Caco-2 (cell line): ENCODE results near the gene CFAP68. TPM values are rescaled to one million over a fixed set of nuclear protein-coding genes. Genes with fewer than 3 reads are reported as not detected.

Experiments
- BruUV-seq: library from RNA; stranded (reverse); fragments of 400-500 nt; replicated peaks from 2 replicates; lab custom pipeline; 2021; lab: Mats Ljungman, UMichigan
- CTCF ChIA-PET: fragments of 300-600 bp; sonication (Branson Sonifier 250); formaldehyde crosslinking; loops from one replicate; lab custom pipeline; 2022; ENCODE audit warnings: antibody characterized with exemption; lab: Charles Lee
- POLR2A ChIA-PET: fragments of 300-600 bp; sonication (Branson Sonifier 250); formaldehyde crosslinking; loops from one replicate; lab custom pipeline; 2022; ENCODE audit warnings: antibody characterized with exemption; lab: Charles Lee
- DNase-seq, 2 experiments: peaks; one replicate each; pipeline versions ENCODE4 v3.0.0 to v3.0.0-alpha.2; 2020 to 2022
- H3K27me3 ChIP-seq: replicated peaks from 2 replicates; pipeline ENCODE4 v1.6.0; 2011; ENCODE audit warnings: low read length; ENCODE audit not compliant: control insufficient read depth, insufficient read depth
- H3K36me3 ChIP-seq: 2 replicates; pipeline ENCODE4 v1.5.1; 2011; ENCODE audit warnings: low read length; ENCODE audit not compliant: control insufficient read depth, insufficient read depth
- H3K4me1 ChIP-seq: fragments of 250-450 bp; sonication (Bioruptor Pico); 2 replicates; pipeline ENCODE4 v1.5.1; 2020; ENCODE audit warnings: mild to moderate bottlenecking
- H3K4me3 ChIP-seq: 2 replicates; pipeline ENCODE4 v1.5.1; 2011; ENCODE audit warnings: low read depth, mild to moderate bottlenecking, control low read depth, low read length
- H3K9me3 ChIP-seq: fragments of 250-450 bp; sonication (Bioruptor Pico); 2 replicates; pipeline ENCODE4 v1.5.1; 2020; ENCODE audit warnings: mild to moderate bottlenecking, moderate library complexity
- H3K27ac Mint-ChIP-seq: one replicate; pipeline ENCODE4 v1.8.0; 2022; ENCODE audit warnings: mixed read lengths; ENCODE audit not compliant: unreplicated experiment
- H3K27me3 Mint-ChIP-seq: one replicate; pipeline ENCODE4 v1.8.0; 2022; ENCODE audit warnings: mixed read lengths; ENCODE audit not compliant: insufficient read depth, unreplicated experiment
- H3K36me3 Mint-ChIP-seq: one replicate; pipeline ENCODE4 v1.8.0; 2022; ENCODE audit warnings: mild to moderate bottlenecking, mixed read lengths; ENCODE audit not compliant: insufficient read depth, unreplicated experiment
- H3K4me1 Mint-ChIP-seq: one replicate; pipeline ENCODE4 v1.8.0; 2022; ENCODE audit warnings: low read depth, mixed read lengths; ENCODE audit not compliant: unreplicated experiment
- H3K4me3 Mint-ChIP-seq: one replicate; pipeline ENCODE4 v1.8.0; 2022; ENCODE audit warnings: mild to moderate bottlenecking, moderate library complexity, mixed read lengths; ENCODE audit not compliant: unreplicated experiment
- H3K9me3 Mint-ChIP-seq: one replicate; pipeline ENCODE4 v1.8.0; 2022; ENCODE audit warnings: mixed read lengths; ENCODE audit not compliant: unreplicated experiment
- CTCF ChIP-seq, 2 experiments: fragments of 200-600 bp in 1 of 2; IDR thresholded peaks; 1 replicate in 1 of 2; 2 replicates in 1 of 2; pipeline versions ENCODE4 v1.5.1 to v1.8.0; 2011 to 2022; ENCODE audit warnings: antibody characterized with exemption in 1 of 2, control low read depth in 1 of 2, inconsistent platforms in 1 of 2, low read depth in 1 of 2, low read length in 1 of 2, mild to moderate bottlenecking in 1 of 2, moderate library complexity in 1 of 2; ENCODE audit not compliant: insufficient read depth in 1 of 2, severe bottlenecking in 1 of 2, unreplicated experiment in 1 of 2
- intact Hi-C: fragments of 100-400 bp; cut with micrococcal nuclease; formaldehyde crosslinking; loops from one replicate; pipeline ENCODE4 v1.10.0; 2022; ENCODE audit not compliant: unreplicated experiment
- total RNA-seq: library from RNA; stranded (reverse); gene quantifications from 2 replicates; pipeline ENCODE4 v1.2.3, GENCODE V29; 2022

Gene CFAP68
- total RNA-seq, 1 experiment from 2014 or later, result 71.4 TPM

- intact Hi-C loops, result no loop called here
- no peak for TF ChIP-seq CTCF (IDR thresholded peaks at IDR 0.05; ENCODE audit: insufficient read depth in 1 of 2, low read depth in 1 of 2, low read length in 1 of 2, severe bottlenecking in 1 of 2, unreplicated experiment in 1 of 2)
- Mint-ChIP-seq H3K9me3 (no peaks in the 10 kb centered on the region), H3K4me3 (no peak overlapping the region), H3K36me3 (peaks cover 5% of the 10 kb centered on the region), H3K4me1 (peaks cover 15% of the 10 kb centered on the region), H3K27ac (no peak overlapping the region), H3K27me3 (no peaks in the 10 kb centered on the region)
- no TSS peak for BruUV-seq
- Histone ChIP-seq H3K36me3 (no peaks in the 10 kb centered on the region), H3K9me3 (no peaks in the 10 kb centered on the region), H3K4me3 (no peak overlapping the region), H3K4me1 (peaks cover 17% of the 10 kb centered on the region), H3K27me3 (no peaks in the 10 kb centered on the region)
- POLR2A ChIA-PET, result interaction anchor here (0.6 to 1.0 kb wide), 3 partner anchors 15 to 75 kb away, joined by 3 to 5 read pairs (median 3); partner anchors contain the start of gene C11orf52
- DNase-seq, result no peak
- CTCF ChIA-PET, result interaction anchor here (0.7 to 5.5 kb wide), 4 partner anchors 11 to 89 kb away, joined by 3 to 66 read pairs (median 6); no protein-coding TSS in a partner anchor
Observed at GRCh38 chr11:111933872-111934271, 54.5 kb downstream of the CFAP68 start.

GRCh38 chr11:111934306-111934705, 55.0 kb downstream of the CFAP68 start:
- no peak for TF ChIP-seq CTCF (IDR thresholded peaks at IDR 0.05; ENCODE audit: insufficient read depth in 1 of 2, low read depth in 1 of 2, low read length in 1 of 2, severe bottlenecking in 1 of 2, unreplicated experiment in 1 of 2)
- DNase-seq, result no peak
- Histone ChIP-seq H3K4me1 (peaks cover 17% of the 10 kb centered on the region), H3K9me3 (no peaks in the 10 kb centered on the region), H3K27me3 (no peaks in the 10 kb centered on the region), H3K36me3 (no peaks in the 10 kb centered on the region), H3K4me3 (no peak overlapping the region)
- no peak overlapping the region for H3K27ac Mint-ChIP-seq
- CTCF ChIA-PET, result interaction anchor here (0.7 to 5.5 kb wide), 5 partner anchors 8 to 89 kb away, joined by 3 to 66 read pairs (median 5); no protein-coding TSS in a partner anchor
- no TSS peak for BruUV-seq
- peaks cover 5% of the 10 kb centered on the region for H3K36me3 Mint-ChIP-seq
- peaks cover 15% of the 10 kb centered on the region for H3K4me1 Mint-ChIP-seq
- no peaks in the 10 kb centered on the region for H3K9me3 Mint-ChIP-seq
- no peaks in the 10 kb centered on the region for H3K27me3 Mint-ChIP-seq
- no peak overlapping the region for H3K4me3 Mint-ChIP-seq
- POLR2A ChIA-PET, result interaction anchor here (0.6 to 1.0 kb wide), 2 partner anchors 15 to 75 kb away, joined by 3 to 5 read pairs; partner anchors contain the start of gene C11orf52
- intact Hi-C loops, result no loop called here

Other genes starting within 250 kb of the CFAP68 start
- gene PPP2R1B, start 113.2 kb upstream of the CFAP68 start, total RNA-seq, result 109 and 114 TPM in 2 replicates
- gene ALG9, start 8.0 kb upstream of the CFAP68 start, total RNA-seq, result 55.3 and 57.4 TPM in 2 replicates
- 4.3 and 4.7 TPM in 2 replicates for gene FDXACB1, start 376 bp upstream of the CFAP68 start, total RNA-seq
- 1.1 and 1.9 TPM in 2 replicates for gene CRYAB, start 32.2 kb downstream of the CFAP68 start, total RNA-seq
- gene HSPB2, start 33.2 kb downstream of the CFAP68 start, total RNA-seq, result not detected in 2 replicates
- gene C11orf52, start 39.4 kb downstream of the CFAP68 start, total RNA-seq, result 14.4 and 14.8 TPM in 2 replicates
- 4.9 and 6.4 TPM in 2 replicates for gene DIXDC1, start 57.8 kb downstream of the CFAP68 start, total RNA-seq
- 99.3 and 100.0 TPM in 2 replicates for gene DLAT, start 145.9 kb downstream of the CFAP68 start, total RNA-seq
- gene PIH1D2, start 194.5 kb downstream of the CFAP68 start, total RNA-seq, result 2.6 and 2.7 TPM in 2 replicates
- gene NKAPD1, start 194.8 kb downstream of the CFAP68 start, total RNA-seq, result 36.9 and 37.4 TPM in 2 replicates
- gene TIMM8B, start 207.2 kb downstream of the CFAP68 start, total RNA-seq, result 147 and 154 TPM in 2 replicates
- gene SDHD, start 207.3 kb downstream of the CFAP68 start, total RNA-seq, result 157 and 166 TPM in 2 replicates